Activated T-helper 9 cell treated with anti-CD3 and anti-CD28 coated beads, Interleukin-2, amount 50 U/mL, for 16 hours (primary cell): ENCODE measurements around the gene ZBTB3.
"Not testable (repeated sequence)": the region's sequence is repeated elsewhere in the genome, so short reads cannot be mapped to it uniquely, and the experiment has no call there.

Source experiments
- DNase-seq: peaks from one replicate; pipeline ENCODE4 v3.0.0-alpha.2; 2020; ENCODE audit warnings: low read depth

ZBTB3 gene

GRCh38 chr11:62716206-62716605 is 37.8 kb downstream of the ZBTB3 start:
- no peak for DNase-seq

GRCh38 chr11:62715150-62716130 is 38.5 kb downstream of the ZBTB3 start:
- DNase-seq = no peak

- DNase-seq = no peak
These were observed 40.6 kb downstream of the ZBTB3 start for GRCh38 chr11:62713343-62713742.

GRCh38 chr11:62712861-62713260 is 41.1 kb downstream of the ZBTB3 start:
- DNase-seq = no peak

DNA sequence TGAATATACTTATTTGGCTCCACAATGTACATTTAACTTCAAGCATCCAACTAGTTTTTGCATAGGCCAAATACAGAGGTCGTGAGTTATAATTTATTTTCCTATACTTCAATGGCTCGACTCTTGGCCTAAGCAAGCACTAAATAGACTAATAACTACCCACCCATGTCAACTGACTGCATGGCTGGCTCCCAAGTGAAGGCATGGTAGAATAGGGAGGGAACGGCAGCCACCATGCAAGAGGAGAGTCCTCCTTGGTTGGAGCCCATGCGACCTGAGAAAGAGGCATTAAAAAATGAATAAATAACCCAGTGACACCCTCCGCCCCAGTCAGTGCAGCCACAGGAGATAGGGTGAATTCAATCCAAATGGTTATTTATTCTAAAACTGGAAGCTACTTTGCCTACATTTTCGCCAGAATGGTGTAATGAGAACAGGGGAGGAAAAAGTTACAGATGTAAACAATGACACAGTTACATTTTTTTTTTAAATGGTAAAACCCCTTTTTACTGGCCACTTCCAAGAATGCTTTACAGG is 41.6 kb downstream of the ZBTB3 start:
- no peak for DNase-seq

DNA sequence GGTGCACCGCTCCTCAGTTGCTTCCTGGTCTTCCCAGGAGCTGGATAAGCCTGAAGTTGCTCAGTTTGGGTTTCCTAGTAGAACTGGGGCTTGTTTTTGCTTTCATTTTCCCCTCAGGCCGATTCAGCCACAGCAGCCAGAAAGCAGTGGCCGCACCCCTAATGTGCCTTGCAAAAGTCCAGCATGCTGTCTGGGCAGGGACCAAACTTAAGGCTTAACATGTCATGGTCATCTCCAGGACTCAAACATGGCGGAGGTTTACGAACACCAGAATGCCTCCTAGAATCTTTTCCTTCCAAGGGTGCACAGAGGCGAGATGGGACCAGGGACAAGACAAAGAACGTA is 44.0 kb downstream of the ZBTB3 start:
- DNase-seq = no peak

GRCh38 chr11:62709247-62710000 is 44.5 kb downstream of the ZBTB3 start:
- DNase-seq = peak; percentile 90

- no peak for DNase-seq
These were observed 45.2 kb downstream of the ZBTB3 start for GRCh38 chr11:62708793-62709192.

DNA sequence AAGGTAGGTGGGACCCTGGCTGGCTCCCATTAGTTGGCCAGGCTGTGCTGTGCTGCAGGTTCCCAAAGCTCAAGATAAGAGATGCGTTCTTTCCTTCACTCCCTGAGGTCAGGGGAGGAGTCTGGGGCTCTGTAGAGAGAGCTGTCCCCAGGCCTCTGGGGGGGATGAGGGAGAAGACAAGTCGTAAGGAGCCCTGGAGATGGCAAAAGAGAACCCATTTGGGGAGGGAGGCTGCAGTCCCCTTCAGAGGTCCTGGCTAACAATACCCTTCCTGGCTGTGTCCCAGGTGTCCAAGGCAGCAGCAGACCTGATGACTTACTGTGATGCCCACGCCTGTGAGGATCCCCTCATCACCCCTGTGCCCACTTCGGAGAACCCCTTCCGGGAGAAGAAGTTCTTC is 45.6 kb downstream of the ZBTB3 start:
- DNase-seq = no peak

- DNase-seq = no peak
These were observed 46.6 kb downstream of the ZBTB3 start, which contains the start of the genes BSCL2 and GNG3 for GRCh38 chr11:62707277-62707861. TSS of gene BSCL2 (minus strand) at chr11:62707424. CDS start at chr11:62707195, 229 bp downstream. TSS of gene GNG3 (plus strand) at chr11:62707676. CDS start at chr11:62708296, 620 bp downstream.

DNA sequence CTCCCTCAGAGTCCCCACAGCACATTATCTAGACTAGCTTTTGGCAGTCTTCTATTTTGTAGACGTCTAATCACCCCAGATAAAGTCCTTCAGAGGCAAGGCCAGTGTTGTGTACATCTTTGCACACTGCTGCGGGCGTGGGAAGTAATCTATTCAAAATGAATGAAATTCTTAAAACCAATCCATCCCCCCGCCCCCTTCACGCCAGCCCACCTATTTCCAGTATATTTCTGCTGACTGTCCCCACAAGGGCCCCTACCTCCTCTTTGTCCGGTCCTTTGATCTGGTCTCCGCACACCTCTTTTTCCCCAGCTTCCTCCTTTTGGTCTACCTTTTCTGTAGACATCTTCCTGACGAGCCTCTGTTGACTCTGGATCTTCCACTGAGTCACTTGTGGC is 47.1 kb downstream of the ZBTB3 start:
- no peak for DNase-seq

- DNase-seq = peak; percentile 91
These were observed 47.8 kb downstream of the ZBTB3 start for GRCh38 chr11:62705880-62706849.

- DNase-seq = no peak
These were observed 48.5 kb downstream of the ZBTB3 start for GRCh38 chr11:62705413-62705812.

DNA sequence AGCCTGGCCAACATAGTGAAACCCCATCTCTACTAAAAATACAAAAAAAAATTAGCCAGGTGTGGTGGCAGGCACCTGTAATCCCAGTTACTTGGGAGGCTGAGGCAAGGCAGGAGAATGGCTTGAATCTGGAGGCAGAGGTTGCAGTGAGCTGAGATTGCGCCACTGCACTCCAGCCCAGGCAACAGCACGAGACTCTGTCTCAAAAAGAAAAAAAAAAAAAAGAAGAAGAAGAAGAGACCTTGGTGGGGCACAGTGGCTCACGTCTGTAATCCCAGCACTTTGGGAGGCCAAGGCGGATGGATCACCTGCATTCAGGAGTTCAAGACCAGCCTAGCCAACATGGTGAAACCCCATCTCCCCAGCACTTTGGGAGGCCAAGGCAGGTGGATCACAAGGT is 50.0 kb downstream of the ZBTB3 start:
- DNase-seq = not testable (repeated sequence)

DNA sequence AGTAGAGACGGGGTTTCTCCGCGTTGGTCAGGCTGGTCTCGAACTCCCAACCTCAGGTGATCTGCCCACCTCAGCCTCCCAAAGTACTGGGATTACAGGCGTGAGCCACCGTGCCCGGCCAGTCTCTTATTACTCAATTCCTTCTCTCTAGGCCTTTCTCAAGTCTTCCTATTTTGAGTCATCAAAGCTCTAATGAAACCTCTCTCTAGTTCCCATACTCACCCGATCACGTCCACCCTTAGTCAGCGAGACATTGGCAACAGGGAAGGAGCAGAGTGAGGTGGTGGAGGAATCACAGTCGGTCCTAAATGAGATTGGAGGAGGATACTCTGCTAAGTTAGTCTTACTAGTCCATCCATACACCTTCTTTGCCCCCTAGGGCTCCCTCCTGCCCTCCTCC is 51.7 kb downstream of the ZBTB3 start:
- no peak for DNase-seq
